GM21360 (cell line): ENCODE measurements around the gene PNPLA8.
"Not testable (repeated sequence)": the region's sequence is repeated elsewhere in the genome, so short reads cannot be mapped to it uniquely, and the experiment has no call there.

Experiments
- ATAC-seq: cut with Tn5 transposase; IDR thresholded peaks from one replicate; pipeline ENCODE4 v1.9.1; 2021; ENCODE audit warnings: mild to moderate bottlenecking, moderate library complexity; ENCODE audit not compliant: unreplicated experiment

Gene PNPLA8

DNA sequence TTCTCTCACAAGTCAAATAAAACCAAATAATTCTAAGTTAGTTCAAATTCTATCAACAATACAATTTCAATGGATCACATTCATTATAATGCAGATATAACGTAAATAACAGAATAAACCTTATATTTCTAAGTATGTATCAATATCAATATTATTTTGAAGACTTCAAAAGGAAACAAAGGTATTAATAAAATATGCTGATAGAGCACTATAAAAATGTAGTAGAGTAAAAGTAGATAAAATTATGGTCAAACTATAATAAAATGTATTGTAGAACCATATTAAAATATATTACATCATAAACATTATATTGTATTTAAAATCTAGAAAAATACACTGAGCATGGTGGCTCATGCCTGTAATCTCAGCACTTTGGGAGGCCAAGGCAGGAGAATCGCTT, 46.2 kb downstream of the PNPLA8 start:
- ATAC-seq = no peak

DNA sequence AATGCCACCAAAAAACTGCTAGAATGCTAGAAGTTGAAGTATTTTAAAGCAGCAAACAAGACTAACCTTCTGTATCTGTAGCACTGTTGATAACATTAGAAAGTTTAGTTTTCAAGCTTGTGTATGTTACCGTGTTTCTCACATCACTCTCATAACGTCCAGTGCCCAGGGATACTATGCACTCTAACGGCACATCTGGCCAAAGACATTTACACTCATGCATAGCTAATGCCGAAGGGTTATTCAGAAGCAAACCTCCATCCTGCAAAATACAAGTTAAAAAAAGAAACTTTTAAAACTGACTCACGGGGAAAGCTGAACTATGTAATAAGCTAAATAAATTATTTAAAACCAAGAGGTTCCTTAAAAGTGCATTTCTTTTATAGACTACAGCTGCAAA, 46.8 kb downstream of the PNPLA8 start:
- ATAC-seq = no peak

DNA sequence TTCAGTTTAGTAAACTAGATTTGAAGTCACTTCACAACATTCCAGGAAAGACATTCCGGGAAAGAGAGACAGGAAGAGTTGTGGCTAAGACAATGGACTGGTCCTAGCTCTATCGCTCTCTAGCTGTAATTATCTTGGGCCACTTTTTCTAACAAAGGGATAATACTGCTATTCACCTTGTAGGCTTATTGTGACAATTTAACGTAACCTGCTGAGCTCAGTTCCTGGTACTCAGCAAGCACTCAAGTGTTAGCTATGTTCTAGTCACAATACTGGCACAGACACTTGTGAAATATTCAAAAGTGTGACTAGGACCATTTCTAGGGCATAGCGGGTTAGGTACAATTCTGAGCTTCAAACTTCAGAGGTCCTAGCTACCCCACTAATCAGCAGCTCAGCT, 57.7 kb downstream of the PNPLA8 start:
- ATAC-seq = no peak

DNA sequence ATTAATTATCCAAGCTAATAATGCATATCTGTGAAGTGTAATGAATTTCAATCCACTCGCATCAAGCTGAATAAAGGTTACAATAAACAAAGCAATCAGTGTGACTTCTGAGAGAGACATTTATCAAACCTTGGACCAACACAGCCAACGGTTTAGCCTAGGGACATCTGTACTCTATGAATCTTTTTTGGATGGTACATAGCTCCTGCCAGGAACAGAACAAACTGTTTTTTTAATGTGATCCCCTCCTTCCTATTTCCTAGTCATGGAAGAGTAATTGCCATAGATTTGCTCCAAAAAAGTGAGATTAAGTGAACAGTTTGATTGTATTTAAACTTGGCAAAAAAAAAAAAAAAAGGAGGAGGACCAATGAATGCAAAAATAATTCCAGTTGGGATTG, 58.5 kb downstream of the PNPLA8 start:
- ATAC-seq = no peak

DNA sequence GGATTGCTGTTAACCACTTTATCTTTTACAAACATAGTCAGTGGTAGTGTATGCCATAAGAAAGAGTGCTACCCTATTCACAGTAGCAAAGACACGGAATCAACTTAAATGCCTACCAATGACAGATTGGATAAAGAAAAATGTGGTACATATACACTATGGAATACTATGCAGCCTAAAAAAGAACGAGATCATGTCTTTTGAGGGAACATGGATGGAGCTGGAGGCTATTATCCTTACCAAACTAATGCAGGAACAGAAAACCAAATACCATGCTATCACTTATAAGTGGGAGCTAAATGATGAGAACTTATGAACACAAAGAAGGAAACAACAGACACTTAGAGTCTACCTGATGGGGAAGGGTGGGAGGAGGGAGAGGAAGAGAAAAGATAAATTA, 59.6 kb downstream of the PNPLA8 start:
- ATAC-seq = not testable (repeated sequence)

DNA sequence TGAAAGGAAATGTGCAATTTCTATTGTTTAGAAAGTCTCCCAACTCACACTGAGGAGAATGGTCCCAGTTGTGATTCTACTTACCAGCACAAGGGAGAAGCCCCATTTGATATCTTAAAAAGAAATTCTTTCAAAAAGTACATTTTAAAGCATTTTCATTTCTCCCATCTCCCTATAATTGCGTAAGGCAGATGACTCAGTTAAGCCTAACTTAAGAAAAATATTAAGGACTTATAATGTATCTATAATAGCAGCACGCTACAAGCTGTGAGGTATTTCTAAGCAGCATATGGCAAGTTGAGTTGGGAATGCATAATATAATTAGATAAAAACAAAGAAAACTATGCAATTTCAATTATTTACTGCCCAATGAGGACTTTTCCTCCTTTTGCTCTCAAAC, 61.2 kb downstream of the PNPLA8 start:
- ATAC-seq = no peak

DNA sequence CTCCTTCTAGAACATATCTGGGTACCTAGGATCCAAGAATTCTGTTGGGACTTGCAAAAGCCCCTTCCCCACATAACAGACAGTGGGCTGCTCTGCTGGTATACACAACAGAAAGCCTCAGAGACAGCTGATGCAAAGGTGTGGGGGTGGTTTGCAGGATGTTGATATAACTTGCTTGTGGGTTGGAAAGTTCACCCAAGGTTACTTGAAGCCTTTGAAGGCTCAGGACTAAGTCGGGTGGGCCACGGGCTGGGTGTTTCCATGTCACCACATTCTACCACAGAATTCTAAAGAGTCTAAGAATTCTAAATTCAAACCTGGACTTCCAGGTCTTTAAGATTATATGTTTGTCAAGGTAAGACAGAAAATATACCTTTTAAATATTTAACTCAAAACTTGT, 62.3 kb downstream of the PNPLA8 start:
- ATAC-seq = no peak

DNA sequence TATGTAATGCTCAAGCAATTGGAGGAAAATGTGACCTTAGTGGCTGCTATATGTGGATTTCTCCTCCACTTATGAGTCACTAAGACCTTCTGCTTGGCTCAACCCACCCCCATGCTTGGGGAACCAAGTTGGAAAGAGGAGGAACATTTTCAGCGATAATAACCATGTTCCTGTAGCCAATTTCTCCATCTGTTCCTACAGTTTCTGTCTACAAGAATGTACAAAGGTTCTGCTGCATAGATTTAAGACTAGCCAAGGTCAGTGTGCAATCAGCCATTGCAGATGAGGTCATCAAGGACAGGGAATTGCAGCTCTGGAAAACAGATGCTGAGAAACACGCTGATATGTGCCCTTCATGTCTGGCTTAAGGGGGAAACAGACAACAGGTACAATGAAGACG, 64.1 kb downstream of the PNPLA8 start:
- ATAC-seq = no peak

DNA sequence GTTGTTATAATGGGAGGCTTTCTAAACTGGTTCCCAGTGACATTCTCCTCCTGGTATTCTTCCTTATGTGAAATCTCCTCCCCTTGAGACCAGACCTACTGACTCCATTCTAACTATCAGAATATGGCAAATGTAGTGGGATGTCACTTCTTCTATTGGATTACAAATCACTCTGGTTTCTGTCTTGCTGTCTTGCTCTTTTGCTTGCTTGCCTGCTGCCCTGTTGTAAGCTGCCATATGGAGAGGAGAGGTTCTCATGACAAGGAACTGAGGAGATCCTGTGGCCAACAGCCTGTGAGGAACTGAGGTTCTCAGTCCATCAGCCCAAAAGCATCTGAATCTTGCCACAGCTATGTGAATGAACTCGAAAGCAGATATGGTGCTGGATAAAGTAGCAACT, 65.0 kb downstream of the PNPLA8 start:
- ATAC-seq = no peak

DNA sequence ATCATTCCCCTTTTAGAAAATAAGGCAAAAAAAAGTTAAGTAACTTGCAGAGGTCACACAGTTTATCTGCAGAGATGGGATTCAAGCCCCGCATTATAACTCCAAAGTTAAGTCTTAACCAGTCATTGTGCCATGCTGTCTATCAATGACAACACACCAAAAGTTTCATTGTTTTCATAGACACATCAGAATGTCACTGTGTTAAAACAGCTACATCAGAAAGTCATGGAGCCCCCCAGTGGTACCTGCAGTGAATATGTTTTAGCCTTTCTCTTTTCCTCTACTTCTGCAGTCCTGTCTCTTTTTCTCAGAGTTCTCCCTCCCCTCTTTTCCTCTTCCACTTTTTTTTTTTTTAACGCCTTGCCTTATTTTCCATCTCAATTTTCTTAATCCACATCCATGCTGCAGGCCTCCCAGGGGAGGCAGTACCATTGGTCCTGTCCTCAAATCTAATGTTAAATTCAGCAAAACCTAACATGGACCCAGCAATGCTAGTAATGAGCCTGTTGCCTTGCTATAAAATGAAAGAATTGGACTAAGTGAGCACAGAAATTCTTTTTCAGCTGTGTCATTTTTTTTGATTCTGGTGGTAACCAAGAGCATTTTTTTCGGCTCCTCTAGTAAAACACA, 65.9 kb downstream of the PNPLA8 start:
- peak; percentile 49 for ATAC-seq

DNA sequence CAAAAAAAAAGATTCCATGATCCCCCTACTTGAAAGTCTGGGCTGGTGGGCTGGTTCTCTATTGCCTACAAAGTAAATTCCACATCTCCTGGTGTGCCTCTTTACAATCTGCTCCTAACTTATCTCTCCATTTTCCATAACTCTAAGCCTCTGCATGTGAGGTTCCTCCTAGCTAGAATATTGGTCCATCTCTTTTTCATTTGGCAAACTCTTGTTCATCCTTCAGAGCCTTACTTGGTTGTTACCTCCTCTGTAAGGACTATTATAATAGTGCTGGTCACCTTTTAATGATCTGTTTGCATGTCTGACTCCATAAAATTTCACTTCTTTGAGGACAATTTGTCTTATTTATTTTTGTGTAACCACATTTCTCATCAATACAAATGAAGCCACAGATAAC, 68.1 kb downstream of the PNPLA8 start:
- ATAC-seq = no peak

DNA sequence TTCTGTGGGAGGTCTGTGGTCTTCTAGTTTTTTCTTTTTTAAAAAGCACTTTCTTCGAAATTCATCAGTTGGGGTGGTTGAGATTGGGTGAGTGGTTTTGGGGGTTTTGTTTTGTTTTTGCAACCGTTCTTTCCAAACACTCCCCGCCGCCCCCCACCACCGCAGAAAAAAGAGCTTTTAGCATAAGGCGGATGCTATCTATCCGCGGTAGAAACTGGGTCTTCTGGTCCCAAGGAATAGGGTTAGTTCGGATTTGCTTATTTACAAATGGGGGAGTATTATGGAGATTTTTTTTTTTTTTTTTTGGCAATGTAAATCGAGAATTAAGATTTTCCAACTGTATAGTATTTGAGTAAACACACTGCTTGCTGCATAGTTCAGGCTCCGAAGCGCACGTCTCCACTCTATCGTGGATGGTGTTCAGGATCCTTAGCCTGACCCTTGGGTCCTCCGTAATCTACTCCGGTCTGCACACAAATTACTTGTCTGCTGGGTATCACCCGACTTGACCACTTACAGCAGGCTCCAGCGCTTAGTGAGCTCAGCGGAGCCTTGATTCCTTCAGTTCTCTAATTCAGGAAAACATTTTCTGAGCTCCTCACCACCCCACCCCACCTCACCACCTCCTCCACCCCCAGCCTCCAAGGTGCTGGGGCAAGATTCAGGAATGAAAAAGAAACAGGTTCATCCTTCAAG, 68.9 kb downstream of the PNPLA8 start:
- ATAC-seq = no peak

DNA sequence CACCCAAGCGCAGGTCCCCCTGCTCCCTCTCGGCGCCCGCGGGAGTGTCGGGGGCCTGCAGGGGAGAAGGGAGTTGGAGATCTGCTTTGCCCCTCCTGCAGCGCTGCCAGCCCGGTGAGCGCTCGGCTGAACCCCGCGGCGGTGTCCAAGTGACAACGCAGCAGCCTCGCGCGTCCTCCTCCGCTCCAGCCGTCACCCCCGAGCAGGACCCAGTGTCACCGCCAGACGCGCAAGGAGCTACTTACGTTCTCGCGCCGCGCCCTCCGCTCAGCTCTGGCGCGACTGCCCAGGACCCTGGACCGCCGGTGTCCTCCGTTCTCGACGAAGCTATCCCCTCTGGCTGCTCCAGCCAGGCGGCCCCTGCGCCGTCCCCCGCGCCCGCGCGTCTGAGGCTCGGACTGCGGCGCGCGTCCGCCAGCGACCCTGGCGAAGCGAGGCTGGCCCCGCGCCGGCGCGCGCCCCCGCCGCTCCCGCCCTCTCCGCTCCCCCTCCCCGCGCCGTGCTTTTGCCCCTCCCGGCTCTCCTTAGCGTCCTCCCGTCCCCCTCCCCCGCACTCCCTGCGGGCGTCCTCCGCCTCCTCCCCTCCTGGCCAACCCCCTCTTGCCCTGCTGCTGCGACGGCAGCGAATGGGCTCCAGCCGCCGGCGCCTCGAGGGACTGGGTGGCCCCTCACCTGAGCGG, 69.8 kb downstream of the PNPLA8 start, which contains the start of gene NRCAM:
Gene NRCAM (minus strand): TSS at position 439 of the 680 bp plus-strand sequence. CDS start 216,372 bp downstream, outside the sequence.
- ATAC-seq = no peak

DNA sequence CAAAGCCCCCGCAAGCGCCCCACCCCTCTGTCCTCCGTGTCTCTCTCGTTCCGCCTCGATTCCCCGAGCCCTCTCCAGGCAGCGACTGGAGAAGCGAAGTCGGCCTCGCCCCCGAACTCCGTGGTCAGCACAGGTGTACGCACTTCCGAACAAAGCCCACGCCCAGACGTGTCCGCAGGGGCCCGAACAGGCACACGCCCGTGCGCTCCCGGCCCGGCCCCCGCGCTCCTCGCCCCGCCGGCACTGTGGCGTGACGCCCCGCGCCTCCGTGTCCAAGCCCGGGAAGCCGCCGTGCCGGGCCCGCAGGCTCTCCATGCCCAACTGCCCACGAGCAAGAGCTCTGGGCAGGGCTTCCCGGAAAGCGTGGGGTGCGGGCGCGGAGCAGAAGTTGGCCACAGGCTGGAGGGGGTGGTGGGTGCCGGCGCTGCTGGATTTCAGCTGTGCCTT, 70.4 kb downstream of the PNPLA8 start:
- ATAC-seq = no peak

DNA sequence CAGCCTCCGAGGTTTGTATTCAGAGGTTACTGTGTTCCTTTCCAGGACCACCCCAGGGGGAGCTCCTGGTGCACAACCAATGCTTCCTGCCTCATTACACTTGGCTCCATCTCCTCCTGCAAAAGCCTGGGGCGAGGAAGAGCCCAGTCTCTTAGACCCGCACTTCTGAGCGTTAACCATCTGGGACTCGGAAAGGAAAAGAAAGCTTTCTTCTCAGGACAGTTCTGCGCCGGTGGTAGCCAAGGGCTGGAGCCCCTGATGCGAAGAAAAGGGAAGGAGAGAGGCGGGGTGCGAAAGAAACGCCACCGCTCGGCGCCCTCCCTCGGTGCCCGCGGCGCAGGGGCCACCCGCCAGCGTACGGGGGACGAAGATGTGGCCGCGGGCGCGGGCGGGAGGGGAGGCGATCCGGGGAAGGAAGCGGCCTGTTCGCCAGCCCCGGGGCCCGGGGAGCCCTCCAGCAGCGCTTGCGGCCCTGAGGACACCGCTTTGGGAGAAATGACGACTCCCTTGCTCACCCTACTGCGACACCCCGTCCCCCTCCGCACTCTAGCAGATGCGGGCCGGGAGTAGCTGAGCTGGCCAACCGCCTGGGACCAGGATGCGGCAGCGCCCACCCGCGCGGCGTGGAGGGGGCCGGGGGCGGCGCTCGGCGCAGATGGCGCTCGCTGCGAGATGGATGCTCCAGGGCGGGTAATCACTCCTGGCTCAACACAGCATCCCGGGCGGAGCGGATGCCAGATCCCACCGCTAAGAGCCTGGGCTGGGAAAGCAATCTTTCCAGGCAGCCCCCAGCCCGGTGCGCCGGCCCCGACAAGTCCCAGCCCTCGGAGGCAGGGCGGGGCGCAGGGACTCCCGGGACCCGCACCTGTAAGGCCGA, 71.0 kb downstream of the PNPLA8 start:
- ATAC-seq = no peak

DNA sequence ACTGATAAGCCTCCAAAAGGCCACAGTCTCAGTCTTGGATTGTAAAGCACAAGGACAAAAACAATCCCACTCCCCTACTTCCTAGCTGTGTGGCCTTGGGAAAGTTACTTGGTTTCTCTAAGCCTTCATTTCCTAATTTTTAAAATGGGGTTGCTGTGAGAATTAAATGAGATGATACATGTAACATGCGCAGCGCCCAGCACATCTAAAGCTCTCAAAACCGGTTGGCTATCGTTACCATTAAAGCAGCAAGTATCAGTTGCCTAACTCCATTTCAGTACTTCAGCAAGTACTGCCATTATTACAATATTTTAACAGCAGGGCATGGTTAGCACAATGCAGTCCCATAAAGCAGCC, 71.6 kb downstream of the PNPLA8 start:
- no peak for ATAC-seq

DNA sequence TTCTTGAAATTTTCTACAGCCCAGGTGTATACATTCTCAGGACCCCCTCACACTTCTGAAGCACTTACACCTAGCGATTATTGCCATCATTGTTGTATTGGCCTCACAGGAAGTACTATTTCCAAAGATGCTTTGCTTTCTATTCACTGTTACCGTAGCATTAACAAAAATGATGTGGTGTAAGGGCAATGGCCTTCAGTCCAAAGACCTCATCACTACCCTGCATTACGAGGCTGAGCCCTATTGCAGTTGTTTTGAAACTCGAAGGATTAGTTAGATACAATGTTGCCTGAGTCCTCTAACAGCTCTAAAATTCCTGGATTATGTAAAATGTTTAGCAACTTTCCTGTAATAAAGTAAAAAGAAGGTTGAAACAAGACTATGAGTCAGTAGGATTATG, 72.6 kb downstream of the PNPLA8 start:
- ATAC-seq = no peak

DNA sequence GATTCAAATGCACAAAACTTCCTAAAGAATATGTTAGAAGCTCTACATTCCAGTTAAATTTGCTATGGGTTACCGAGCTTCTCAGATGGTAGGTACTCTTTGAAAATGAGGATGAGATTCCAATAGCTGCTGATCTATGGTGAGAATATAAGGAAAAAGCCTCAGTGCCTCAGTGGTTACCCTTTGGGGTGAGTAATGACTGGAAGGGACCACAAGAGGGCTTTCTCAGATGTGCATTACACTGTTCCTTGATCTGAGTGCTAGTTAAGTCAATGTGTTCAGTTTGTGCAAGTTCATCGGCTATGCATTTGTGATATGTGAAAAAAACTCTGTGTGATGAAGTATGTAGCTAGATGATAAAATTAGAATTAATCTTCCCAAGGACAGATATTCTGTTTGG, 73.2 kb downstream of the PNPLA8 start:
- peak; percentile 55 for ATAC-seq

DNA sequence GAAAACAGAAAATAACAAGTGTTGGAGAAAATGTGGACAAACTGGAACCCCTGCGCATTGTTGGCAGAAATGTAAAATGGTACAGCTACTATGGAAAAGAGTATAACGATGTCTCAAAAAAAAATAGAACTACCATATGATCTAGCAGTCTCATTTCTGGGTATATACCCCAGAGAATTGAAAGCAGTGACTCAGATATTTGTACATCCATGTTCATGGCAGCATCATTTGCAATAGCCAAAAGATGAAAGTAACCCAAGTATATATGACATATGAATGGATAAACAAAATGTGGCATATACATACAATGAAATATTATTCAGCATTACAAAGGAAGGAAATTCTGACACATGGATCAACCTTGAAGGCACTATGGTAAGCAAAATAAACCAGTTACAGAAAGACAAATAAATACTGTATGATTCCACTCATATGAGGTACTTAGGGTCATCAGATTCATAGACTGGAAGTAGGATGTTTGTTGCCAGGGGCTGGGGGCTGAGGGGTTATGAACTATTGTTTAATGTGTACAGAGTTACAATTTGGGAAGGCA, 74.6 kb downstream of the PNPLA8 start:
- no peak for ATAC-seq

DNA sequence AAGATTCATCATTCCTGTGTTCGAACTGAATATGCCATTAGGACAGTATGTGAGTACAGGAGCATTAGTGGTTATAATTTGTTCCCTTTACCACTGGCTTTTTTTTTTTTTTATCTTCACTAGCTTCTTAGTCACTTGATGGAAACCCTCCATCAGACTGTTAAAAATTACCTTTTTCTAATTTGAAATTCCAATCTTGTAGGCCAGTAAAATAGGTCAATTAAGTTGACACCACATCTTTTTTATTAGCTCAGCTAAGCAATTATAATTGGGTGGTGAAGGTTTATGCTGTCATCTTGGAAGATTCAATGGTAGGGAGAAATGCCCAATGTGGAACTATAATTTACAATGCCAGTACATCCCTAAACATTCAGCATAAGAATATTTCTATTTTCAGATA, 75.8 kb downstream of the PNPLA8 start:
- ATAC-seq = no peak

DNA sequence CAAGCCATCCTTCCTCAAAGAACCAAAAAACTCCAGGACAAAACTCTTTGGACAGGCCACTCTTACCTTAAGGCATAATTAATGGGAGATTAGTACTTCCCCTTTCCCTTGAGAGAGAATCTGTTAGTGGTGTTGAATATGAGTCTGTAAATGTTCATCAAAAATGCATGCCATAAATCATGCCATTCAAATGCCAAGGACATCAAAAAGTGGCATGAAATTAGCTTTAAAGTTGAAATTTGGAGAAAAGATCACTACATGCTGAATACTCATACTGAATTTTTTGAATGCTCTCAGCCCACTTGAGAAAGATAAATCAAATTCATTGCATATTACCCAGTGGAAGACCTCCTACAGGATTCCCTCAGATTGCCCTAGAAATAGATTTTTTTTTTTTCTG, 76.4 kb downstream of the PNPLA8 start:
- no peak for ATAC-seq
